PC-3 (cell line): Measurements from ENCODE around the gene FAHD1.

ENCODE experiments used
- EZH2 ChIP-seq: fragments of 300-600 bp; sonication (generic); IDR thresholded peaks from one replicate; pipeline ENCODE4 v1.6.1; 2017; ENCODE audit warnings: antibody characterized with exemption, mild to moderate bottlenecking, low read length; ENCODE audit not compliant: unreplicated experiment
- TF ChIP-seq, protein P1 (sequence below): fragments of 300-600 bp; sonication (generic); conservative IDR thresholded peaks from 2 replicates; pipeline ENCODE4 v1.5.1; 2017; ENCODE audit warnings: antibody characterized with exemption, low read depth, mild to moderate bottlenecking, low read length

DNA sequence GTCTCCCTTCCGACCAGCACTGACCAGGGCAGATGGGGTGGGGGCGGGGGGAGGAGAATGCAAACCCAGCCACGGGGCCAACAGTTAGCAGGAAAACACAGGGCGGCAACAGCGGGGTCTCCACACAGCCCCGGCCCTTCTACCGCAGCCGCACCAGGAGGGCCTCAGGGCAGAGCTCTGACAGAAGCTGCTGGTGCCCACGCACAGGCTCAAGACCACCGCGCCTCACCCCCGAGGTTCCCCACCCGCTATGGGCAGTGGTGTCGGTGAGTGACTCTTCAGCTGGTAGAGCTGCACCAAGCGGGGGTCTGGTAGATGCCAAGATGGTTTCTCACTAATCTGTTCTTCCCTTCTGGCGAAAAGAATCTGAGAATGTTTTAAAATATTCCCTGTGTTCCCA, 16.5 kb upstream of the FAHD1 start:
- TF ChIP-seq, protein P1, sequence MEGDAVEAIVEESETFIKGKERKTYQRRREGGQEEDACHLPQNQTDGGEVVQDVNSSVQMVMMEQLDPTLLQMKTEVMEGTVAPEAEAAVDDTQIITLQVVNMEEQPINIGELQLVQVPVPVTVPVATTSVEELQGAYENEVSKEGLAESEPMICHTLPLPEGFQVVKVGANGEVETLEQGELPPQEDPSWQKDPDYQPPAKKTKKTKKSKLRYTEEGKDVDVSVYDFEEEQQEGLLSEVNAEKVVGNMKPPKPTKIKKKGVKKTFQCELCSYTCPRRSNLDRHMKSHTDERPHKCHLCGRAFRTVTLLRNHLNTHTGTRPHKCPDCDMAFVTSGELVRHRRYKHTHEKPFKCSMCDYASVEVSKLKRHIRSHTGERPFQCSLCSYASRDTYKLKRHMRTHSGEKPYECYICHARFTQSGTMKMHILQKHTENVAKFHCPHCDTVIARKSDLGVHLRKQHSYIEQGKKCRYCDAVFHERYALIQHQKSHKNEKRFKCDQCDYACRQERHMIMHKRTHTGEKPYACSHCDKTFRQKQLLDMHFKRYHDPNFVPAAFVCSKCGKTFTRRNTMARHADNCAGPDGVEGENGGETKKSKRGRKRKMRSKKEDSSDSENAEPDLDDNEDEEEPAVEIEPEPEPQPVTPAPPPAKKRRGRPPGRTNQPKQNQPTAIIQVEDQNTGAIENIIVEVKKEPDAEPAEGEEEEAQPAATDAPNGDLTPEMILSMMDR: no peak
- TF ChIP-seq EZH2: no peak
